ENCODE measurements around the gene EMX2. TPM values are rescaled to one million over a fixed set of nuclear protein-coding genes. Genes with fewer than 3 reads are reported as not detected.

The EMX2 gene
- total RNA-seq, 1 experiment from 2014 or later: 4.7 TPM

GRCh38 chr10:117546020-117546580 lies 3.6 kb downstream of the EMX2 start:
- Mint-ChIP-seq H3K36me3 (ENCODE audit: insufficient read depth, unreplicated experiment) (peaks cover 10% of the 10 kb centered on the region), H3K4me3 (ENCODE audit: unreplicated experiment) (peak overlapping the region; percentile 3), H3K27me3 (ENCODE audit: insufficient read depth, unreplicated experiment) (peaks cover 5% of the 10 kb centered on the region), H3K27ac (ENCODE audit: unreplicated experiment) (no peak overlapping the region), H3K9me3 (ENCODE audit: unreplicated experiment) (no peaks in the 10 kb centered on the region), H3K4me1 (ENCODE audit: low read depth, unreplicated experiment) (peaks cover 19% of the 10 kb centered on the region)
- no peaks in the 10 kb centered on the region for H3K36me3 ChIP-seq (ENCODE audit: control insufficient read depth, insufficient read depth, low read length)
- no TSS peak for BruUV-seq (replicated peaks)
- H3K9me3 ChIP-seq: no peaks in the 10 kb centered on the region
- H3K4me3 ChIP-seq (ENCODE audit: low read depth, low read length): no peak overlapping the region
- H3K27me3 ChIP-seq (replicated peaks; ENCODE audit: control insufficient read depth, insufficient read depth, low read length): no peaks in the 10 kb centered on the region
- TF ChIP-seq, protein P1, sequence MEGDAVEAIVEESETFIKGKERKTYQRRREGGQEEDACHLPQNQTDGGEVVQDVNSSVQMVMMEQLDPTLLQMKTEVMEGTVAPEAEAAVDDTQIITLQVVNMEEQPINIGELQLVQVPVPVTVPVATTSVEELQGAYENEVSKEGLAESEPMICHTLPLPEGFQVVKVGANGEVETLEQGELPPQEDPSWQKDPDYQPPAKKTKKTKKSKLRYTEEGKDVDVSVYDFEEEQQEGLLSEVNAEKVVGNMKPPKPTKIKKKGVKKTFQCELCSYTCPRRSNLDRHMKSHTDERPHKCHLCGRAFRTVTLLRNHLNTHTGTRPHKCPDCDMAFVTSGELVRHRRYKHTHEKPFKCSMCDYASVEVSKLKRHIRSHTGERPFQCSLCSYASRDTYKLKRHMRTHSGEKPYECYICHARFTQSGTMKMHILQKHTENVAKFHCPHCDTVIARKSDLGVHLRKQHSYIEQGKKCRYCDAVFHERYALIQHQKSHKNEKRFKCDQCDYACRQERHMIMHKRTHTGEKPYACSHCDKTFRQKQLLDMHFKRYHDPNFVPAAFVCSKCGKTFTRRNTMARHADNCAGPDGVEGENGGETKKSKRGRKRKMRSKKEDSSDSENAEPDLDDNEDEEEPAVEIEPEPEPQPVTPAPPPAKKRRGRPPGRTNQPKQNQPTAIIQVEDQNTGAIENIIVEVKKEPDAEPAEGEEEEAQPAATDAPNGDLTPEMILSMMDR (IDR thresholded peaks at IDR 0.05; ENCODE audit: insufficient read depth in 1 of 2, low read depth in 1 of 2, low read length in 1 of 2, severe bottlenecking in 1 of 2, unreplicated experiment in 1 of 2): no peak
- ChIA-PET CTCF (no interaction called here), POLR2A (no interaction called here)
- no peaks in the 10 kb centered on the region; the same call in 1 of the 2 replicates for H3K4me1 ChIP-seq
- DNase-seq: no peak
- intact Hi-C loops (cut with micrococcal nuclease; ENCODE audit: unreplicated experiment): no loop called here

DNA sequence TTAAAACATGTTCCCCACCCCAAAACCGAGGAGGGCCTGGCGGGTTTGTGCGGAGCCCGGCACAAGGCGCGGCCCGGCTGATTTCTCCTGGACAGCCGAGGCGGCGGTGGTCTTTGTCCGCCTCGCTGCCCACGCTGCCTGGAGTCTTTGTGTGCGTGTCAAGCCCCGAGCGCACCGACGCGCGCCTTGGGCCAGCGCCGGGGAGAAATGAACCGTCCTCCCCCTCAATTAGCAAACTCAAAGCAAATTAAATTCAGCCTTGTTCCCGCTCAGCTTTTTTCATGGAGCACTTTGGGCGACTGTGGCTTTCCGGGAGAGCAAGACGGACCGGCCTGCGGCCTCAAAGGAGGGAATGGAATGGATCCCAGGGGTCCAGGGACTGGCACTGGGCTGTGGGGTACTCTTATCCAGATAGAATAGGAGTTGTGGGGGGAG lies 4.1 kb downstream of the EMX2 start:
- no peak overlapping the region for H3K27ac Mint-ChIP-seq (ENCODE audit: unreplicated experiment)
- H3K36me3 Mint-ChIP-seq (ENCODE audit: insufficient read depth, unreplicated experiment): peaks cover 10% of the 10 kb centered on the region
- Histone ChIP-seq H3K4me1 (peaks cover 3% of the 10 kb centered on the region; the same call in 1 of the 2 replicates), H3K36me3 (ENCODE audit: control insufficient read depth, insufficient read depth, low read length) (no peaks in the 10 kb centered on the region), H3K4me3 (ENCODE audit: low read depth, low read length) (no peak overlapping the region), H3K27me3 (replicated peaks; ENCODE audit: control insufficient read depth, insufficient read depth, low read length) (no peaks in the 10 kb centered on the region), H3K9me3 (no peaks in the 10 kb centered on the region)
- TF ChIP-seq, protein P1 (IDR thresholded peaks at IDR 0.05; ENCODE audit: insufficient read depth in 1 of 2, low read depth in 1 of 2, low read length in 1 of 2, severe bottlenecking in 1 of 2, unreplicated experiment in 1 of 2): no peak
- intact Hi-C loops (cut with micrococcal nuclease; ENCODE audit: unreplicated experiment): no loop called here
- H3K27me3 Mint-ChIP-seq (ENCODE audit: insufficient read depth, unreplicated experiment): peaks cover 5% of the 10 kb centered on the region
- DNase-seq: no peak
- CTCF ChIA-PET: no interaction called here
- no peak overlapping the region for H3K4me3 Mint-ChIP-seq (ENCODE audit: unreplicated experiment)
- POLR2A ChIA-PET: no interaction called here
- H3K4me1 Mint-ChIP-seq (ENCODE audit: low read depth, unreplicated experiment): peaks cover 15% of the 10 kb centered on the region
- no TSS peak for BruUV-seq (replicated peaks)
- H3K9me3 Mint-ChIP-seq (ENCODE audit: unreplicated experiment): no peaks in the 10 kb centered on the region

DNA sequence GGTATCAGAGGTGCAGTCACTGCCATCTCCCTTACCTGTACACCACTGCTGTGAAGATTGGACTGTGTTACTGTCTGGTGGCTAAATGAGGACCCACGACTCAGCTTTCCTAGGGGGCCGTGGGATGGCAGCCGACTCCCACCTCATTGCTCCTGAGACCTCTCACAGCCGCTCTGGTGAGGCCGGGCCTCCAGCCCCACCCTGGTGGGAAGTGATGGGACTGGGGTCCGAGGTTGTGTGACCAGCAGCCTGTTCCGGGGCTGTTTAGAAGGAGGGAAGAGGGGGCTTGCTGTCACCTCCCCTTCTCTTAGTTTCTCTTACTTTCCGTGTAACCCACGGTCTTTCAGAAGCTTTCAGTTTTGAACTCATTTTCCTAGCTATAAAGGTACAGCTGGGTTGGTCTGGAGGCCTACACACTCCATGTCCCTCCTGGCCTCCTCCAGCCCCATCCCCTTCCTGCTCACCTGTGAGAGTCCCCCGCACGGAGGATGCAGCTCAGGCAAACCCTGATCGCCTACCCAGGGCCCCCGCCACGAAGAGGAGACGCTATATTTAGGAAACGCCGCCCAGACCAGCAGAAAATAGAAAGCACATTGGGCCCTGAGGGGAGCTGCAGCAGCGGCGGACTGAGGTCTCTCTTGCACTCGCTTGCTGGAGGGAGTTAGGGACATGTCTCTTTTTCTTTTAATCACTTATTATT lies 4.6 kb downstream of the EMX2 start:
- Histone ChIP-seq H3K9me3 (no peaks in the 10 kb centered on the region), H3K4me1 (peaks cover 5% of the 10 kb centered on the region; the same call in 1 of the 2 replicates), H3K36me3 (ENCODE audit: control insufficient read depth, insufficient read depth, low read length) (no peaks in the 10 kb centered on the region), H3K27me3 (replicated peaks; ENCODE audit: control insufficient read depth, insufficient read depth, low read length) (peaks cover 3% of the 10 kb centered on the region; the same call in 1 of the 2 replicates), H3K4me3 (ENCODE audit: low read depth, low read length) (no peak overlapping the region)
- Mint-ChIP-seq H3K27ac (ENCODE audit: unreplicated experiment) (no peak overlapping the region), H3K4me1 (ENCODE audit: low read depth, unreplicated experiment) (peaks cover 15% of the 10 kb centered on the region), H3K4me3 (ENCODE audit: unreplicated experiment) (no peak overlapping the region), H3K27me3 (ENCODE audit: insufficient read depth, unreplicated experiment) (peaks cover 5% of the 10 kb centered on the region), H3K36me3 (ENCODE audit: insufficient read depth, unreplicated experiment) (peaks cover 13% of the 10 kb centered on the region), H3K9me3 (ENCODE audit: unreplicated experiment) (no peaks in the 10 kb centered on the region)
- ChIA-PET POLR2A (no interaction called here), CTCF (no interaction called here)
- no TSS peak for BruUV-seq (replicated peaks)
- no peak for DNase-seq
- intact Hi-C loops (cut with micrococcal nuclease; ENCODE audit: unreplicated experiment): no loop called here
- TF ChIP-seq, protein P1 (IDR thresholded peaks at IDR 0.05; ENCODE audit: insufficient read depth in 1 of 2, low read depth in 1 of 2, low read length in 1 of 2, severe bottlenecking in 1 of 2, unreplicated experiment in 1 of 2): no peak
